BLaER1 treated with 17β-estradiol and CSF1 and Interleukin-3, amounts not matched to agents 10 nM and 100 nM (cell line): Measurements from ENCODE around the gene LTBP2.

Experiments
- H3K27ac ChIP-seq, 11 experiments: shearing (Covaris generic); formaldehyde crosslinking; 2 replicates each; pipeline ENCODE4 v1.8.1; 2022
- H3K27me3 ChIP-seq, 11 experiments: shearing (Covaris generic); formaldehyde crosslinking; 2 replicates each; pipeline ENCODE4 v1.8.1; 2022
- H3K36me3 ChIP-seq, 11 experiments: shearing (Covaris generic); formaldehyde crosslinking; 2 replicates each; pipeline ENCODE4 v1.8.1; 2022
- H3K4me1 ChIP-seq, 10 experiments: shearing (Covaris generic); formaldehyde crosslinking; 2 replicates each; pipeline ENCODE4 v1.8.1; 2022
- H3K4me2 ChIP-seq, 11 experiments: shearing (Covaris generic); formaldehyde crosslinking; 2 replicates each; pipeline ENCODE4 v1.8.1; 2022
- H3K4me3 ChIP-seq, 10 experiments: shearing (Covaris generic); formaldehyde crosslinking; 2 replicates each; pipeline ENCODE4 v1.8.1; 2022
- H3K9ac ChIP-seq, 11 experiments: shearing (Covaris generic); formaldehyde crosslinking; 2 replicates each; pipeline ENCODE4 v1.8.1; 2022
- H3K9me3 ChIP-seq, 11 experiments: shearing (Covaris generic); formaldehyde crosslinking; replicated peaks in 1 of 11; 2 replicates each; pipeline ENCODE4 v1.8.1; 2022
- H4K20me1 ChIP-seq, 11 experiments: shearing (Covaris generic); formaldehyde crosslinking; 2 replicates each; pipeline ENCODE4 v1.8.1; 2022
- Cebpa-rat ChIP-seq, 11 experiments: shearing (Covaris generic); IDR thresholded peaks; 2 replicates each; pipeline ENCODE4 v1.8.1; 2022

LTBP2 gene

GRCh38 chr14:74507840-74508239, 104.2 kb downstream of the LTBP2 start:
- peaks cover 55 to 87% (median 71%) of the 10 kb centered on the region in 10 experiments for H3K4me1 ChIP-seq
- no peak overlapping the region for H3K4me3 ChIP-seq
- 0 out of 22 replicates have a peak, but pooled peaks cover 0 to 7% (median 0%) of the 10 kb centered on the region in 11 experiments for H3K36me3 ChIP-seq
- peak overlapping the region in 4 of 11 experiments; percentile 26 to 41 (median 35); a peak in 4 of 22 replicates for H3K9ac ChIP-seq
- H4K20me1 ChIP-seq: peaks cover 0 to 9% (median 0%) of the 10 kb centered on the region in 11 experiments; a peak in 3 of 22 replicates
- H3K27ac ChIP-seq: peak overlapping the region in 4 of 11 experiments; percentile 22 to 71 (median 47); a peak in 6 of 22 replicates
- H3K9me3 ChIP-seq: no peaks in the 10 kb centered on the region
- H3K4me2 ChIP-seq: peak overlapping the region; percentile 55 to 97 (median 79)
- TF ChIP-seq Cebpa-rat (IDR thresholded peaks at IDR 0.05): no peak
- H3K27me3 ChIP-seq: 0 out of 22 replicates have a peak, but pooled peaks cover 0 to 3% (median 0%) of the 10 kb centered on the region in 11 experiments

GRCh38 chr14:74507085-74507484, 105.0 kb downstream of the LTBP2 start:
- Histone ChIP-seq H3K36me3 (peaks cover 0 to 7% (median 0%) of the 10 kb centered on the region in 11 experiments; a peak in 1 of 22 replicates), H3K4me3 (no peak overlapping the region), H3K9me3 (no peaks in the 10 kb centered on the region), H3K27me3 (0 out of 22 replicates have a peak, but pooled peaks cover 0 to 3% (median 0%) of the 10 kb centered on the region in 11 experiments), H4K20me1 (peaks cover 0 to 9% (median 0%) of the 10 kb centered on the region in 11 experiments; a peak in 4 of 22 replicates), H3K4me2 (peak overlapping the region; percentile 55 to 97 (median 79)), H3K9ac (peak overlapping the region in 2 of 11 experiments; percentile 61 to 71; a peak in 4 of 22 replicates), H3K27ac (peak overlapping the region in 5 of 11 experiments; percentile 35 to 78 (median 71); a peak in 10 of 22 replicates), H3K4me1 (peaks cover 62 to 87% (median 75%) of the 10 kb centered on the region in 10 experiments)
- no peak for TF ChIP-seq Cebpa-rat (IDR thresholded peaks at IDR 0.05)

DNA sequence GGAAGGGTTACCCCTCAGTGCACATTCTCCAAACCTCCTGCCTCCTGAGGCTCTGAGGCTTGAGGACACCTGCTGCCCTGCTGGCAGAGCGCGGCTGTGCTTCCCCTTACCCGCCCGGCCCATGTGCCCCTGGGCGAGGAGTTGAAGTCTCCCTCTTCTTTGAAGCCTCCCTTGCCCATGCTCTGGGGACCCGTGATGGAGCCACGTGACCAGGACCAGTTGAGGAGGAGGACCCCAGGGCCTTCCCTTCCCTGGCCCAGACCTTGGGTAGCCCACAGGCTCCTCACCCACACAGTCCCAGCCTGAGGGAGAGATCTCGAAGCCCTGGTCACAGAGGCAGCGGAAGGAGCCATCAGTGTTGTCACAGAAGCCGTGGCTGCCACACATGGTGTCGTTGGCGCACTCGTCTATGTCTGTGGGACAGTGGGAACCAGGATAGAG, 105.6 kb downstream of the LTBP2 start:
- no peak for TF ChIP-seq Cebpa-rat (IDR thresholded peaks at IDR 0.05)
- peaks cover 66 to 87% (median 79%) of the 10 kb centered on the region in 10 experiments for H3K4me1 ChIP-seq
- H3K36me3 ChIP-seq: peaks cover 0 to 7% (median 0%) of the 10 kb centered on the region in 11 experiments; a peak in 1 of 22 replicates
- 0 out of 22 replicates have a peak, but pooled peaks cover 0 to 3% (median 0%) of the 10 kb centered on the region in 11 experiments for H3K27me3 ChIP-seq
- peaks cover 0 to 16% (median 0%) of the 10 kb centered on the region in 11 experiments; a peak in 4 of 22 replicates for H4K20me1 ChIP-seq
- peak overlapping the region; percentile 55 to 97 (median 79) for H3K4me2 ChIP-seq
- peak overlapping the region in 6 of 11 experiments; percentile 35 to 78 (median 69); a peak in 12 of 22 replicates for H3K27ac ChIP-seq
- H3K9me3 ChIP-seq: no peaks in the 10 kb centered on the region
- H3K4me3 ChIP-seq: peak overlapping the region in 1 of 10 experiments; percentile 49; a peak in 2 of 20 replicates
- peak overlapping the region in 5 of 11 experiments; percentile 13 to 71 (median 63); a peak in 6 of 22 replicates for H3K9ac ChIP-seq

GRCh38 chr14:74505831-74506230, 106.2 kb downstream of the LTBP2 start:
- Histone ChIP-seq H3K4me2 (peak overlapping the region; percentile 55 to 97 (median 79)), H3K4me1 (peaks cover 66 to 87% (median 78%) of the 10 kb centered on the region in 10 experiments), H3K27ac (peak overlapping the region in 7 of 11 experiments; percentile 35 to 78 (median 67); a peak in 14 of 22 replicates), H4K20me1 (peaks cover 0 to 21% (median 0%) of the 10 kb centered on the region in 11 experiments; a peak in 4 of 22 replicates), H3K9me3 (no peaks in the 10 kb centered on the region), H3K9ac (peak overlapping the region in 7 of 11 experiments; percentile 27 to 71 (median 61); a peak in 12 of 22 replicates), H3K36me3 (peaks cover 0 to 8% (median 0%) of the 10 kb centered on the region in 11 experiments; a peak in 1 of 22 replicates), H3K4me3 (peak overlapping the region in 3 of 10 experiments; percentile 9 to 49 (median 39); a peak in 5 of 20 replicates), H3K27me3 (0 out of 22 replicates have a peak, but pooled peaks cover 0 to 3% (median 0%) of the 10 kb centered on the region in 11 experiments)
- no peak for TF ChIP-seq Cebpa-rat (IDR thresholded peaks at IDR 0.05)

DNA sequence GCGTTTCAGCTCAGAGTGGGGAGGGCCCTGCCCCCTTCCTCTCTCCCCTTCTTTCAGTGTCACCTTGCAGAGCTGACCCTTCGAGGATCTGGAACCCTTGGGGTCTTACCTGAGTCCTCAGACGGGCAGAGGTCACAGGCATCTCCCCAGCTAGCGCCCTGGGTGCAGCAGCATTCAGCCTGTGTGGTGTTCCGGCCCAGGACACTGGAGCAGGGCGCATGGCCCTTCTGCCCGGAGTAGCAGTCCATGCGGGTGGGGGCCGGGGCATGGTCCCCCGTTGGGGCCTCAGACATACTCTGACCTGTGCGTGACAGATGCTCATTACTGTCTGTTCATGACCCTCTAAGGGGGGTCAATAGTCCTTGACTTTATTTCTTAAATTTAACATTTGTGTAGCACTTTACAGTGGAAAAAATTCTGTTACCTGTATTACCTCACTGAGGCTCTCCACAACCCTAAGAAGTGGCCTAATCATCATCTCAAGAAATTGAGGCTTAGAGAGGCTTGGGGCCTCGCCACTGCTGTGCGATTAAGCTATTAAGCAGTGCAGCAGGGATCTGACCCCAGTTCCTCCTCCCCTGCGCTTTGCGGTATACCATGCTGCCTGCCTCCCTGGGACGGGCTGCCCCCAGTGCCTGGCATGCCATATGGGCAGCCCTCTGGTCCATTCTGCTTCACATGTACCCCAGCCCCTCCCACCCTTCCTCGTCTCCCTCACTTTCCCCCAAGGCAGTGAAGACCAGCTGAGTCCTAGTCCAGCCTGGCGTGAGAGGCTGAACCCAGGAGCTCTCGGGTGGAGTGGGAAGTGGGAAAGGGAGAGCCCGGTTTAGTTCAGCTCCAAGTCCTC, 106.9 kb downstream of the LTBP2 start:
- H3K27ac ChIP-seq: peak overlapping the region in 6 of 11 experiments; percentile 35 to 78 (median 69); a peak in 12 of 22 replicates
- peak overlapping the region; percentile 55 to 97 (median 79) for H3K4me2 ChIP-seq
- no peaks in the 10 kb centered on the region for H3K9me3 ChIP-seq
- TF ChIP-seq Cebpa-rat (IDR thresholded peaks at IDR 0.05): no peak
- H3K36me3 ChIP-seq: peaks cover 0 to 16% (median 6%) of the 10 kb centered on the region in 11 experiments; a peak in 8 of 22 replicates
- peaks cover 0 to 28% (median 0%) of the 10 kb centered on the region in 11 experiments; a peak in 4 of 22 replicates for H4K20me1 ChIP-seq
- 0 out of 22 replicates have a peak, but pooled peaks cover 0 to 3% (median 0%) of the 10 kb centered on the region in 11 experiments for H3K27me3 ChIP-seq
- peaks cover 64 to 85% (median 77%) of the 10 kb centered on the region in 10 experiments for H3K4me1 ChIP-seq
- peak overlapping the region in 7 of 11 experiments; percentile 27 to 71 (median 61); a peak in 10 of 22 replicates for H3K9ac ChIP-seq
- H3K4me3 ChIP-seq: peak overlapping the region in 3 of 10 experiments; percentile 9 to 49 (median 39); a peak in 5 of 20 replicates

GRCh38 chr14:74504412-74504811, 107.6 kb downstream of the LTBP2 start:
- Histone ChIP-seq H4K20me1 (peaks cover 0 to 29% (median 0%) of the 10 kb centered on the region in 11 experiments; a peak in 4 of 22 replicates), H3K27ac (peak overlapping the region in 1 of 11 experiments; percentile 67; a peak in 2 of 22 replicates), H3K27me3 (0 out of 22 replicates have a peak, but pooled peaks cover 0 to 3% (median 0%) of the 10 kb centered on the region in 11 experiments), H3K4me3 (no peak overlapping the region), H3K9ac (peak overlapping the region in 3 of 11 experiments; percentile 63 to 71 (median 68); a peak in 3 of 22 replicates), H3K4me1 (peaks cover 61 to 78% (median 75%) of the 10 kb centered on the region in 10 experiments), H3K36me3 (peaks cover 0 to 16% (median 8%) of the 10 kb centered on the region in 11 experiments; a peak in 10 of 22 replicates), H3K9me3 (no peaks in the 10 kb centered on the region), H3K4me2 (peak overlapping the region in 10 of 11 experiments; percentile 62 to 97 (median 82); a peak in 18 of 22 replicates)
- TF ChIP-seq Cebpa-rat (IDR thresholded peaks at IDR 0.05): no peak

GRCh38 chr14:74503938-74504335, 108.1 kb downstream of the LTBP2 start:
- Histone ChIP-seq H3K9ac (no peak overlapping the region; a peak in 1 of 22 replicates), H3K4me2 (peak overlapping the region in 8 of 11 experiments; percentile 71 to 97 (median 85); a peak in 11 of 22 replicates), H4K20me1 (peaks cover 0 to 29% (median 0%) of the 10 kb centered on the region in 11 experiments; a peak in 4 of 22 replicates), H3K27me3 (0 out of 22 replicates have a peak, but pooled peaks cover 0 to 3% (median 0%) of the 10 kb centered on the region in 11 experiments), H3K9me3 (no peaks in the 10 kb centered on the region), H3K27ac (no peak overlapping the region), H3K36me3 (peaks cover 0 to 16% (median 8%) of the 10 kb centered on the region in 11 experiments; a peak in 10 of 22 replicates), H3K4me1 (peaks cover 58 to 73% (median 71%) of the 10 kb centered on the region in 10 experiments), H3K4me3 (no peak overlapping the region)
- TF ChIP-seq Cebpa-rat (IDR thresholded peaks at IDR 0.05): no peak
